MM.1S (cell line): Measurements from ENCODE around the gene SMPD3.

Experiments used
- DNase-seq: peaks from one replicate; pipeline ENCODE4 v3.0.0-alpha.2; 2015
- H2AFZ ChIP-seq: fragments of 300-600 bp; sonication (generic); 2 replicates; pipeline ENCODE4 v1.6.0; 2016; ENCODE audit warnings: antibody characterized with exemption, low read length
- H3F3A ChIP-seq: fragments of 300-600 bp; sonication (generic); 2 replicates; pipeline ENCODE4 v1.6.1; 2016; ENCODE audit warnings: mild to moderate bottlenecking, antibody characterized with exemption, low read length, moderate library complexity, mixed read lengths; ENCODE audit not compliant: insufficient read depth
- H3K27ac ChIP-seq: fragments of 300-600 bp; sonication (generic); 2 replicates; pipeline ENCODE4 v1.5.1; 2016; ENCODE audit warnings: mild to moderate bottlenecking, low read length
- H3K27me3 ChIP-seq: fragments of 300-600 bp; sonication (generic); replicated peaks from 2 replicates; pipeline ENCODE4 v1.6.0; 2016; ENCODE audit warnings: low read length; ENCODE audit not compliant: insufficient read depth
- H3K36me3 ChIP-seq: fragments of 300-600 bp; sonication (generic); replicated peaks from 2 replicates; pipeline ENCODE4 v1.6.1; 2016; ENCODE audit warnings: mild to moderate bottlenecking, low read length, mixed read lengths; ENCODE audit not compliant: insufficient read depth
- H3K4me1 ChIP-seq: fragments of 300-600 bp; sonication (generic); 2 replicates; pipeline ENCODE4 v1.6.1; 2016; ENCODE audit warnings: low read length, mixed read lengths
- H3K4me2 ChIP-seq: fragments of 300-600 bp; sonication (generic); 2 replicates; pipeline ENCODE4 v1.6.0; 2016; ENCODE audit warnings: low read depth, low read length
- H3K4me3 ChIP-seq: fragments of 300-600 bp; sonication (generic); 2 replicates; pipeline ENCODE4 v1.5.1; 2016; ENCODE audit warnings: low read length, mixed read lengths
- H3K79me2 ChIP-seq: fragments of 300-600 bp; sonication (generic); 2 replicates; pipeline ENCODE4 v1.6.1; 2016; ENCODE audit warnings: mixed run types, low read length, mixed read lengths
- H3K9ac ChIP-seq: fragments of 300-600 bp; sonication (generic); 2 replicates; pipeline ENCODE4 v1.6.1; 2016; ENCODE audit warnings: low read length, mixed read lengths
- H3K9me2 ChIP-seq: fragments of 300-600 bp; sonication (generic); replicated peaks from 2 replicates; pipeline ENCODE4 v1.6.1; 2016; ENCODE audit warnings: mild to moderate bottlenecking, low read length, mixed read lengths; ENCODE audit not compliant: insufficient read depth
- H3K9me3 ChIP-seq: fragments of 300-600 bp; sonication (generic); replicated peaks from 2 replicates; pipeline ENCODE4 v1.6.1; 2016; ENCODE audit warnings: mild to moderate bottlenecking, low read length, mixed read lengths; ENCODE audit not compliant: insufficient read depth
- H4K20me1 ChIP-seq: fragments of 300-600 bp; sonication (generic); 2 replicates; pipeline ENCODE4 v1.6.1; 2016; ENCODE audit warnings: mild to moderate bottlenecking, low read length, moderate library complexity, mixed read lengths; ENCODE audit not compliant: insufficient read depth
- EZH2 ChIP-seq: fragments of 300-600 bp; sonication (generic); optimal IDR thresholded peaks from 2 replicates; pipeline ENCODE3; 2017; ENCODE audit warnings: low read depth, mild to moderate bottlenecking, antibody characterized with exemption, low read length, mixed read lengths
- EZH2phosphoT487 ChIP-seq: fragments of 300-600 bp; sonication (generic); IDR thresholded peaks from 2 replicates; pipeline ENCODE4 v1.6.1; 2018; ENCODE audit warnings: antibody characterized with exemption, low read length
- TF ChIP-seq, protein P1 (sequence below): fragments of 300-600 bp; sonication (generic); IDR thresholded peaks from 2 replicates; pipeline ENCODE4 v1.5.1; 2016; ENCODE audit warnings: antibody characterized with exemption, low read length, mixed read lengths

Gene SMPD3

DNA sequence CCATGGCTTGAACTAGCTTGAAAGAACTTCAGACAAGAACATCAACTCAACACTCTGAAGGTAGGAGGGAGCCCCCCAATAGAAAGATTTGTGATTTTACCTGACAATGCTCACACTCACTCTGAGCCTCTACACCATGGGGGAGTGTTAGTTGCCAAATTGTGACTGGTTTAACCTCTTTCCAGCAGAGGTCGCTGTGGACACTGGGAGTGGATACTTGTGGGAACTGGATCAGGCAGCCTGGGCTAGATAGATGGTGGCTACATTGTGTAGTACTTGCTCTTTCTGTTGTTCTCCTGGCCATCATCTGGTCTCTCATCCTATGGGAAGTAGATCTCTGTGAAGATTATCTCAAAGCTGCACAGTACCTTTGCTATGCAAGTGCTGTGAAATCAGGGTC lies 2.9 kb downstream of the SMPD3 start:
- Histone ChIP-seq H3K4me3 (no peak overlapping the region), H3K4me1 (0 out of 2 replicates have a peak, but pooled peaks cover 4% of the 10 kb centered on the region), H3K36me3 (no peaks in the 10 kb centered on the region), H3K9ac (no peak overlapping the region), H3K79me2 (0 out of 2 replicates have a peak, but pooled peaks cover 7% of the 10 kb centered on the region), H3K4me2 (no peak overlapping the region), H3K9me3 (no peaks in the 10 kb centered on the region), H3K27me3 (no peaks in the 10 kb centered on the region), H3F3A (no peaks in the 10 kb centered on the region), H4K20me1 (no peaks in the 10 kb centered on the region), H3K9me2 (no peaks in the 10 kb centered on the region), H2AFZ (no peak overlapping the region), H3K27ac (no peak overlapping the region)
- TF ChIP-seq, protein P1, sequence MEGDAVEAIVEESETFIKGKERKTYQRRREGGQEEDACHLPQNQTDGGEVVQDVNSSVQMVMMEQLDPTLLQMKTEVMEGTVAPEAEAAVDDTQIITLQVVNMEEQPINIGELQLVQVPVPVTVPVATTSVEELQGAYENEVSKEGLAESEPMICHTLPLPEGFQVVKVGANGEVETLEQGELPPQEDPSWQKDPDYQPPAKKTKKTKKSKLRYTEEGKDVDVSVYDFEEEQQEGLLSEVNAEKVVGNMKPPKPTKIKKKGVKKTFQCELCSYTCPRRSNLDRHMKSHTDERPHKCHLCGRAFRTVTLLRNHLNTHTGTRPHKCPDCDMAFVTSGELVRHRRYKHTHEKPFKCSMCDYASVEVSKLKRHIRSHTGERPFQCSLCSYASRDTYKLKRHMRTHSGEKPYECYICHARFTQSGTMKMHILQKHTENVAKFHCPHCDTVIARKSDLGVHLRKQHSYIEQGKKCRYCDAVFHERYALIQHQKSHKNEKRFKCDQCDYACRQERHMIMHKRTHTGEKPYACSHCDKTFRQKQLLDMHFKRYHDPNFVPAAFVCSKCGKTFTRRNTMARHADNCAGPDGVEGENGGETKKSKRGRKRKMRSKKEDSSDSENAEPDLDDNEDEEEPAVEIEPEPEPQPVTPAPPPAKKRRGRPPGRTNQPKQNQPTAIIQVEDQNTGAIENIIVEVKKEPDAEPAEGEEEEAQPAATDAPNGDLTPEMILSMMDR = peak; percentile 85
- TF ChIP-seq EZH2 = no peak
- DNase-seq = peak; percentile 78

- TF ChIP-seq EZH2phosphoT487 = no peak
- TF ChIP-seq, protein P1 = no peak
- no peak for TF ChIP-seq EZH2
- H2AFZ ChIP-seq = no peak overlapping the region
- H3K9me2 ChIP-seq = no peaks in the 10 kb centered on the region
- H3K27me3 ChIP-seq = no peaks in the 10 kb centered on the region
- H4K20me1 ChIP-seq = no peaks in the 10 kb centered on the region
- H3K36me3 ChIP-seq = no peaks in the 10 kb centered on the region
- H3K79me2 ChIP-seq = 0 out of 2 replicates have a peak, but pooled peaks cover 7% of the 10 kb centered on the region
- no peak for DNase-seq
- no peak overlapping the region for H3K9ac ChIP-seq
- H3K9me3 ChIP-seq = no peaks in the 10 kb centered on the region
- no peaks in the 10 kb centered on the region for H3F3A ChIP-seq
- 0 out of 2 replicates have a peak, but pooled peaks cover 2% of the 10 kb centered on the region for H3K4me1 ChIP-seq
- H3K4me2 ChIP-seq = no peak overlapping the region
- no peak overlapping the region for H3K27ac ChIP-seq
- no peak overlapping the region for H3K4me3 ChIP-seq
Observed at GRCh38 chr16:68444056-68444657, 4.2 kb downstream of the SMPD3 start.

GRCh38 chr16:68436581-68436980 lies 11.7 kb downstream of the SMPD3 start:
- TF ChIP-seq EZH2phosphoT487 = no peak
- TF ChIP-seq, protein P1 = peak; percentile 45
- Histone ChIP-seq H3K9ac (no peak overlapping the region), H3K9me3 (no peaks in the 10 kb centered on the region), H3K4me1 (no peaks in the 10 kb centered on the region), H3K27me3 (no peaks in the 10 kb centered on the region), H3F3A (no peaks in the 10 kb centered on the region), H3K9me2 (no peaks in the 10 kb centered on the region), H3K4me2 (no peak overlapping the region), H3K36me3 (no peaks in the 10 kb centered on the region), H3K27ac (no peak overlapping the region), H2AFZ (no peak overlapping the region), H4K20me1 (no peaks in the 10 kb centered on the region), H3K79me2 (0 out of 2 replicates have a peak, but pooled peaks cover 10% of the 10 kb centered on the region), H3K4me3 (no peak overlapping the region)
- DNase-seq = peak; percentile 44
